ENCODE measurements around the gene APOM.

The APOM gene

DNA sequence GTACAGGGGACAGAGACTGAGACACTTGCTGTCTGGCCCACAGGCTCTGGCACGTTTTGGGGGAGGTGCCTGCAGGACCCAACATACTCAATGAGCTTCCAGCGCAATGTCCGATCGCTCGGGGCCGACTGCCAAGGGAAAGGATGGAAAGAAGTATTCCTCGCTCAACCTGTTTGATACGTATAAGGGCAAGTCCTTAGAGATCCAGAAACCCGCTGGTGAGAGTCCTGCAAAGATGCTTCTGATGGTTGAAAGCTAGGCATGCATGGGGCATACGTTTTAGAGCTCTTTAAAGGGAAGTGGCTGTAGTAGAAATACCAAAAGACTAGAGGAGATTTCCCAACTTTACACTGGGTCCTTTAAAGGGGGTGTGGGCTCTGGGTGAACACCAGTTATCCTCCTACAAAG, 33.0 kb upstream of the APOM start:
- TF ChIP-seq, protein P1, sequence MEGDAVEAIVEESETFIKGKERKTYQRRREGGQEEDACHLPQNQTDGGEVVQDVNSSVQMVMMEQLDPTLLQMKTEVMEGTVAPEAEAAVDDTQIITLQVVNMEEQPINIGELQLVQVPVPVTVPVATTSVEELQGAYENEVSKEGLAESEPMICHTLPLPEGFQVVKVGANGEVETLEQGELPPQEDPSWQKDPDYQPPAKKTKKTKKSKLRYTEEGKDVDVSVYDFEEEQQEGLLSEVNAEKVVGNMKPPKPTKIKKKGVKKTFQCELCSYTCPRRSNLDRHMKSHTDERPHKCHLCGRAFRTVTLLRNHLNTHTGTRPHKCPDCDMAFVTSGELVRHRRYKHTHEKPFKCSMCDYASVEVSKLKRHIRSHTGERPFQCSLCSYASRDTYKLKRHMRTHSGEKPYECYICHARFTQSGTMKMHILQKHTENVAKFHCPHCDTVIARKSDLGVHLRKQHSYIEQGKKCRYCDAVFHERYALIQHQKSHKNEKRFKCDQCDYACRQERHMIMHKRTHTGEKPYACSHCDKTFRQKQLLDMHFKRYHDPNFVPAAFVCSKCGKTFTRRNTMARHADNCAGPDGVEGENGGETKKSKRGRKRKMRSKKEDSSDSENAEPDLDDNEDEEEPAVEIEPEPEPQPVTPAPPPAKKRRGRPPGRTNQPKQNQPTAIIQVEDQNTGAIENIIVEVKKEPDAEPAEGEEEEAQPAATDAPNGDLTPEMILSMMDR (IDR thresholded peaks at IDR 0.05; ENCODE audit: control insufficient read depth, extremely low read depth, insufficient read depth) = no peak
- DNase-seq (ENCODE audit: low read depth) = peak; percentile 86
- H3K4me3 ChIP-seq (ENCODE audit: low read depth, low read length) = peak overlapping the region; percentile 99

GRCh38 chr6:31624070-31624469, 31.6 kb upstream of the APOM start:
- TF ChIP-seq, protein P1 (IDR thresholded peaks at IDR 0.05; ENCODE audit: control insufficient read depth, extremely low read depth, insufficient read depth) = no peak
- no peak for DNase-seq (ENCODE audit: low read depth)
- no peak overlapping the region for H3K4me3 ChIP-seq (ENCODE audit: low read depth, low read length)

DNA sequence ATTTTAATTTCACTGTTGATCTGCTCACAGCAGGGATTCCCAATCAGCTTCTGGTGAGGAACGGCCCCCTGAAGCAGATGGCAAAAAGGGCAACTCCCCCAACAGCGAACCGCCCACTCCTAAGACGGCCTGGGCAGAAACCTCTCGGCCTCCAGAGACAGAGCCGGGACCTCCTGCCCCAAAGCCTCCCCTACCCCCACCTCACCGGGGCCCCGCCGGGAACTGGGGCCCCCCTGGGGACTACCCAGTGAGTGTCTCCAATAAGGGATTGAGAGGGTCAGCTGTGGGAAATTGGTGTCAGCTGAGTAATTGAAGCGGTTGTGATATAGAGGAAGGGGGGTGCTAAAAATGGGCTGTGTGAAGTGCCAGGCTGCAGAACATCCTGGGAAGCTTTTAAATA, 28.7 kb upstream of the APOM start:
- TF ChIP-seq, protein P1 (IDR thresholded peaks at IDR 0.05; ENCODE audit: control insufficient read depth, extremely low read depth, insufficient read depth) = no peak
- H3K4me3 ChIP-seq (ENCODE audit: low read depth, low read length) = no peak overlapping the region
- no peak for DNase-seq (ENCODE audit: low read depth)

DNA sequence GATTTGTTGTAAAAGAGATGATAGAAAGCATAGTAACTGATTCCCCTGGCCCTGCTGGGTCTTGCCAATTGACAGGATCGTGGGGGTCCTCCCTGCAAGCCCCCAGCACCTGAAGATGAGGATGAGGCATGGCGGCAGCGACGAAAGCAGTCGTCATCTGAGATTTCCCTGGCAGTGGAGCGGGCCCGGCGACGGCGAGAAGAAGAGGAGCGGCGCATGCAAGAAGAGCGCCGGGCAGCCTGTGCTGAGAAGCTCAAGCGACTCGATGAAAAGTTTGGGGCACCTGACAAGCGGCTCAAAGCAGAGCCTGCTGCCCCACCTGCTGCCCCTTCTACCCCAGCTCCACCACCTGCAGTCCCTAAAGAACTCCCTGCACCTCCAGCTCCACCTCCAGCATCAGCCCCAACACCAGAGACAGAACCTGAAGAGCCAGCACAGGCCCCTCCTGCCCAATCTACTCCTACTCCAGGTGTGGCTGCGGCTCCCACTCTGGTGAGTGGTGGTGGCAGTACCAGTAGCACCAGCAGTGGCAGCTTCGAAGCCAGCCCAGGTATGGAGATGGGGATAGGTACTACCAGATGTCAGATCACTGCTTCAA, 27.9 kb upstream of the APOM start:
- no peak for DNase-seq (ENCODE audit: low read depth)
- no peak overlapping the region for H3K4me3 ChIP-seq (ENCODE audit: low read depth, low read length)
- TF ChIP-seq, protein P1 (IDR thresholded peaks at IDR 0.05; ENCODE audit: control insufficient read depth, extremely low read depth, insufficient read depth) = no peak

DNA sequence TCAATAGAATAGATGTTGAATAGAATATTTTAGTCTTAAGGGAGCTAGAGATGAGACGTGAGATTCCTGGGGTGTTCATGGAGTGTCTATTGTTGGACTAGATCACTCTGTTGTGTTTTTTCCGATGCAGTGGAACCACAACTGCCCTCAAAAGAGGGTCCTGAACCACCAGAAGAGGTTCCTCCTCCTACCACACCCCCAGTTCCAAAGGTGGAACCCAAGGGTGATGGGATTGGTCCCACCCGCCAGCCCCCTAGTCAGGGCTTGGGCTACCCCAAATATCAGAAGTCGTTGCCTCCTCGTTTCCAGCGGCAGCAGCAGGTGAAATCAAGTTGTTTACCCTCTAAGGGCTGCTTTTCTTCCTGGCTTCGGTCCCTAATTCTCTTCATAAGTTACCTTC, 26.7 kb upstream of the APOM start:
- TF ChIP-seq, protein P1 (IDR thresholded peaks at IDR 0.05; ENCODE audit: control insufficient read depth, extremely low read depth, insufficient read depth) = no peak
- no peak for DNase-seq (ENCODE audit: low read depth)
- no peak overlapping the region for H3K4me3 ChIP-seq (ENCODE audit: low read depth, low read length)

DNA sequence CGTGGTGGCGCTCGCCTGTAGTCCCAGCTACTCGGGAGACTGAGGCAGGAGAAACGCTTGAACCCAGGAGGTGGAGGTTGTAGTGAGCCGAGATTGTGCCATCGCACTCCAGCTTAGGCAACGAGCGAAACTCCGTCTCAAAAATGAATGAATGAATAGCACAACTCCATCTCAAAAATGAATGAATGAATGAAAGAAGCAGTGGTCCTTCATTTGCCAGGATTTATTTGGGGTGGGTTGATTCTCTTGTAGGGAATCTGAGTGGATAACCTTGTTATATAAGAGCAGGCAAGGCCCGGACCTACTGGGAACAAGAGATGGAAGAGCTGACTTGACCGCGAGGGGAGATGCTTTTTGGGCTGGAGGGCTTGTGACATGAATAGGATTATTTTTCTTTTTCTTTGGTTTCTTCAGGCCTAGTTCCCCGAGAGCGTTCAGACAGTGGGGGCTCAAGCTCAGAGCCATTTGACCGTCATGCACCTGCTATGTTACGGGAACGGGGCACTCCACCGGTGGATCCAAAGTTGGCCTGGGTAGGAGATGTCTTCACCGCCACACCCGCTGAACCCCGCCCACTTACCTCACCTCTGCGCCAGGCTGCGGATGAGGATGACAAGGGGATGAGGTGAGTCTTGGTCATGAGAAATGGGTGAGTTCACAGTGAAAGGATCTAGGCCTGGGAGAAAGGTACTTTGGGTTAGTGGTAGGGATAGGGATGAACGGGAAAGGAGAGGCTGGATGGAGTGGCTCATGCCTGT, 25.3 kb upstream of the APOM start:
- TF ChIP-seq, protein P1 (IDR thresholded peaks at IDR 0.05; ENCODE audit: control insufficient read depth, extremely low read depth, insufficient read depth) = no peak
- DNase-seq (ENCODE audit: low read depth) = no peak
- no peak overlapping the region for H3K4me3 ChIP-seq (ENCODE audit: low read depth, low read length)

Data from LNCaP clone FGC (cell line).